K562 (cell line): ENCODE data around the gene CLCNKA. TPM values are rescaled to one million over a fixed set of nuclear protein-coding genes. Genes with fewer than 3 reads are reported as not detected.

Source experiments
- ARHGAP35 ChIP-seq: fragments of 450-650 bp; IDR thresholded peaks from 2 replicates; pipeline ENCODE4 v1.6.1; 2018; ENCODE audit not compliant: partially characterized antibody
- CREBBP ChIP-seq: IDR thresholded peaks from one replicate; pipeline ENCODE4 v1.6.1; 2012; ENCODE audit warnings: low read depth, mild to moderate bottlenecking, control low read depth, inconsistent platforms, low read length
- DPF2 ChIP-seq: fragments of 450-650 bp; IDR thresholded peaks from 2 replicates; pipeline ENCODE4 v1.6.1; 2016
- ELF1 ChIP-seq: fragments of 200-800 bp; sonication (Bioruptor generic); IDR thresholded peaks from 2 replicates; pipeline ENCODE4 v1.6.1; 2016; ENCODE audit warnings: missing genetic modification characterization, missing compliant biosample characterization
- FIP1L1 ChIP-seq: fragments of 200-400 bp; formaldehyde crosslinking; IDR thresholded peaks from 2 replicates; pipeline ENCODE4 v1.6.1; 2018; ENCODE audit warnings: mild to moderate bottlenecking, low read depth, low read length; ENCODE audit not compliant: poor library complexity, severe bottlenecking
- HDAC2 ChIP-seq: fragments of 450-650 bp; IDR thresholded peaks from 2 replicates; pipeline ENCODE4 v1.6.1; 2016; ENCODE audit warnings: mild to moderate bottlenecking
- NR4A1 ChIP-seq, 2 experiments: fragments of 250-450 bp in 1 of 2; fragments of 450-650 bp in 1 of 2; sonication (Bioruptor Pico) in 1 of 2; IDR thresholded peaks; 2 replicates each; pipeline versions ENCODE4 v1.4.0 to v1.6.1; 2016 to 2020; ENCODE audit warnings: mild to moderate bottlenecking in 2 of 2, missing compliant biosample characterization in 1 of 2, missing genetic modification characterization in 1 of 2, moderate library complexity in 1 of 2
- PHB ChIP-seq: fragments of 250-450 bp; sonication (Bioruptor Pico); IDR thresholded peaks from 2 replicates; pipeline ENCODE4 v1.5.0; 2021
- PHF8 ChIP-seq: fragments of 200-600 bp; sonication (generic); IDR thresholded peaks from 2 replicates; pipeline ENCODE4 v1.6.1; 2012; ENCODE audit warnings: mixed run types, mild to moderate bottlenecking, inconsistent platforms, low read length, moderate library complexity, borderline replicate concordance
- RBM22 ChIP-seq: fragments of 200-400 bp; formaldehyde crosslinking; IDR thresholded peaks from 2 replicates; pipeline ENCODE4 v1.6.1; 2018; ENCODE audit warnings: low read length, low read depth; ENCODE audit not compliant: poor library complexity, severe bottlenecking
- RBM25 ChIP-seq: fragments of 200-400 bp; formaldehyde crosslinking; IDR thresholded peaks from 2 replicates; pipeline ENCODE4 v1.6.1; 2018; ENCODE audit warnings: low read length, low read depth, moderate library complexity; ENCODE audit not compliant: severe bottlenecking
- SRSF3 ChIP-seq: fragments of 200-400 bp; formaldehyde crosslinking; IDR thresholded peaks from 2 replicates; pipeline ENCODE4 v1.6.1; 2016; ENCODE audit warnings: mild to moderate bottlenecking, low read length, moderate library complexity; ENCODE audit not compliant: insufficient read depth
- TCFL5 ChIP-seq: fragments of 250-450 bp; sonication (Bioruptor Pico); conservative IDR thresholded peaks from 2 replicates; pipeline ENCODE4 v1.6.1; 2021; ENCODE audit warnings: mild to moderate bottlenecking, moderate library complexity, matching md5 sums
- YY1 ChIP-seq, 3 experiments: IDR thresholded peaks; 2 replicates each; pipeline ENCODE4 v1.6.1; 2011; ENCODE audit warnings: low read length in 2 of 3, mild to moderate bottlenecking in 2 of 3, moderate library complexity in 2 of 3, borderline replicate concordance in 1 of 3, control low read depth in 1 of 3, low read depth in 1 of 3; ENCODE audit not compliant: insufficient read depth in 3 of 3, insufficient replicate concordance in 2 of 3, control insufficient read depth in 1 of 3, insufficient read length in 1 of 3; ENCODE audit errors: extremely low read depth in 1 of 3
- ZNF134 ChIP-seq: fragments of 250-450 bp; sonication (Bioruptor Pico); conservative IDR thresholded peaks from 2 replicates; pipeline ENCODE4 v1.4.0; 2020
- ZNF197 ChIP-seq: fragments of 200-800 bp; sonication (Bioruptor generic); IDR thresholded peaks from 2 replicates; pipeline ENCODE4 v1.6.1; 2016; ENCODE audit warnings: low read depth, missing genetic modification characterization, missing compliant biosample characterization
- ZNF311 ChIP-seq: fragments of 250-450 bp; sonication (Bioruptor Pico); IDR thresholded peaks from 2 replicates; pipeline ENCODE4 v1.4.0; 2020; ENCODE audit warnings: mild to moderate bottlenecking, moderate library complexity
- ZNF668 ChIP-seq: fragments of 250-450 bp; sonication (Bioruptor Pico); IDR thresholded peaks from 2 replicates; pipeline ENCODE4 v1.8.0; 2022; ENCODE audit warnings: mild to moderate bottlenecking, inconsistent platforms
- ZNF695 ChIP-seq: fragments of 450-650 bp; formaldehyde crosslinking; IDR thresholded peaks from 2 replicates; pipeline ENCODE4 v1.4.0; 2020; ENCODE audit warnings: mild to moderate bottlenecking, moderate library complexity
- ZNF778 ChIP-seq: fragments of 450-650 bp; formaldehyde crosslinking; IDR thresholded peaks from 2 replicates; pipeline ENCODE4 v1.4.0; 2020; ENCODE audit warnings: mild to moderate bottlenecking, moderate library complexity
- polyA plus RNA-seq, 8 experiments: library from polyadenylated mRNA; depleted of rRNA in 4 of 8; stranded (reverse) in 5 of 8; unstranded in 3 of 8; fragments of >200 nt; fragmentation: Nextera tagmentation in 2 of 8; fragmentation: Illumina TruSeq in 1 of 8; extraction: Ambion mirVana in 2 of 8; extraction: Trizol in 1 of 8; gene quantifications; 2 replicates each; pipeline versions ENCODE4 v1.2.1 to v1.2.3, GENCODE V29; 2011 to 2014; ENCODE audit warnings: inconsistent platforms in 1 of 8, missing spikeins in 1 of 8
- total RNA-seq, 7 experiments: library from RNA; depleted of rRNA in 6 of 7; stranded (reverse); fragments of >200 nt in 6 of 7; fragmentation: Illumina TruSeq in 2 of 7; extraction: Trizol in 2 of 7; gene quantifications; 2 replicates each; pipeline versions ENCODE4 v1.2.1 to v1.2.3, GENCODE V29; 2011 to 2021; ENCODE audit warnings: low replicate concordance in 1 of 7
- TF ChIP-seq, protein P1 (sequence below), 2 experiments: fragments of 450-650 bp in 1 of 2; IDR thresholded peaks; 2 replicates each; pipeline ENCODE4 v1.6.1; 2011 to 2017; ENCODE audit warnings: low read depth in 2 of 2, antibody characterized with exemption in 1 of 2, borderline replicate concordance in 1 of 2, low read length in 1 of 2, mild to moderate bottlenecking in 1 of 2, mixed read lengths in 1 of 2; ENCODE audit not compliant: control insufficient read depth in 1 of 2
- TF ChIP-seq, protein P2 (sequence below): fragments of 450-650 bp; IDR thresholded peaks from 2 replicates; pipeline ENCODE4 v1.6.1; 2016; ENCODE audit warnings: low read depth, mild to moderate bottlenecking, moderate library complexity

The CLCNKA gene
- total and polyA plus RNA-seq, 9 of the 15 experiments (the other 6 are each of a cell fraction or from before 2014, with no cell fraction given): 0.03 to 0.37 (median 0.10) TPM; not detected in 3

DNA sequence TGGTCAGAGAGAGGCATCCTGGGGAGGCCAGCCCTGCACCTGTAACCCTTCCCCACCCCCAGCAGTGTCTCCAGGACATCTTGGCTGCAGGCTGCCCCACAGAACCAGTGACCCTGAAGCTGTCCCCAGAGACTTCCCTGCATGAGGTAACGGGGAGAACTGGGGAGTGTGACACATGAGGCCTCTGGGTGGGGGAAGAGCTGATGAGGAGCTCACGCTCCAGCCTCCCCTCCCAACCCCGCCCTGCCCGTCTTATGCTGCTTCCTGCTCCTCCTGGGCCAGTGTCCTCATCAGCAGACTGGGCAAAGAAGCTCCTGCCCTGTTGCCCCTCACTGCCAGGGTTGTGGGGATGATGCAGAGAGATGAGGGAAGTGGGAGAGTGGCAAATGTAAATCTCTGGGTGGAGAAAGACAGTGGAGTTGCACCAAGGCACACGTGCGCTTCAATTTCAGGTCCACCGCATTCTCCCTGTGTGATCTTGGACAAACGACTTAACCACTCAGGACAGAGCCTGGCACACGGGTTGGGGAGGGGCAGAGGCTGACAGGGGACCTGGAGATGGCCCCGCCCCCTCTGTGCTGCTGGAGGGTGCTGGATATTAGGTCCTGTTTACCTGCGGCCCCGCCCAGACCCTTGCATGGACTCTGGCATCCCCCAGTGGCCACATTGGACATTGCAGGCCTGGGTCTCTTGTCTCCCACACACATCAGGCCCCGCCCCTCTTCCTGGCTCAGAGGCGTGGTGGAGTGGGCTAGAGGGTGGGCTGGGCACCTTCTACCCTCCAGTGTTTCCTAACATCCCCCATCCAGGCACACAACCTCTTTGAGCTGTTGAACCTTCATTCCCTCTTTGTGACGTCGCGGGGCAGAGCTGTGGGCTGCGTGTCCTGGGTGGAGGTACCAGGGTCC lies 34.0 kb downstream of the CLCNKA start (continued):
- TF ChIP-seq SRSF3 (no peak), CREBBP (no peak), HDAC2 (peak; percentile 72), ZNF311 (CRISPR knock-in tag) (no peak), PHB (no peak), RBM22 (no peak), ZNF197 (CRISPR knock-in tag) (no peak), NR4A1 (CRISPR knock-in tag; IDR thresholded peaks at IDR 0.05) (no peak), NR4A1 (tag; IDR thresholded peaks at IDR 0.05) (no peak), RBM25 (no peak), PHF8 (no peak; the same call in 1 of the 2 replicates), ZNF134 (CRISPR knock-in tag) (no peak), ELF1 (no peak), TCFL5 (CRISPR knock-in tag) (no peak), ARHGAP35 (no peak), ZNF695 (CRISPR knock-in tag) (no peak; the same call in 1 of the 2 replicates), DPF2 (peak; percentile 68), ZNF668 (CRISPR knock-in tag) (no peak), YY1 (IDR thresholded peaks at IDR 0.05; ENCODE audit: borderline replicate concordance in 1 of 3, control insufficient read depth in 1 of 3, extremely low read depth in 1 of 3, insufficient read depth in 3 of 3, insufficient read length in 1 of 3, insufficient replicate concordance in 2 of 3, low read depth in 1 of 3, low read length in 2 of 3) (peak in 2 of 3 experiments; percentile 33 to 54), ZNF778 (CRISPR knock-in tag) (no peak), FIP1L1 (no peak)
- TF ChIP-seq, protein P1, sequence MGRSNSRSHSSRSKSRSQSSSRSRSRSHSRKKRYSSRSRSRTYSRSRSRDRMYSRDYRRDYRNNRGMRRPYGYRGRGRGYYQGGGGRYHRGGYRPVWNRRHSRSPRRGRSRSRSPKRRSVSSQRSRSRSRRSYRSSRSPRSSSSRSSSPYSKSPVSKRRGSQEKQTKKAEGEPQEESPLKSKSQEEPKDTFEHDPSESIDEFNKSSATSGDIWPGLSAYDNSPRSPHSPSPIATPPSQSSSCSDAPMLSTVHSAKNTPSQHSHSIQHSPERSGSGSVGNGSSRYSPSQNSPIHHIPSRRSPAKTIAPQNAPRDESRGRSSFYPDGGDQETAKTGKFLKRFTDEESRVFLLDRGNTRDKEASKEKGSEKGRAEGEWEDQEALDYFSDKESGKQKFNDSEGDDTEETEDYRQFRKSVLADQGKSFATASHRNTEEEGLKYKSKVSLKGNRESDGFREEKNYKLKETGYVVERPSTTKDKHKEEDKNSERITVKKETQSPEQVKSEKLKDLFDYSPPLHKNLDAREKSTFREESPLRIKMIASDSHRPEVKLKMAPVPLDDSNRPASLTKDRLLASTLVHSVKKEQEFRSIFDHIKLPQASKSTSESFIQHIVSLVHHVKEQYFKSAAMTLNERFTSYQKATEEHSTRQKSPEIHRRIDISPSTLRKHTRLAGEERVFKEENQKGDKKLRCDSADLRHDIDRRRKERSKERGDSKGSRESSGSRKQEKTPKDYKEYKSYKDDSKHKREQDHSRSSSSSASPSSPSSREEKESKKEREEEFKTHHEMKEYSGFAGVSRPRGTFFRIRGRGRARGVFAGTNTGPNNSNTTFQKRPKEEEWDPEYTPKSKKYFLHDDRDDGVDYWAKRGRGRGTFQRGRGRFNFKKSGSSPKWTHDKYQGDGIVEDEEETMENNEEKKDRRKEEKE (IDR thresholded peaks at IDR 0.05; ENCODE audit: borderline replicate concordance in 1 of 2, control insufficient read depth in 1 of 2, low read depth in 2 of 2, low read length in 1 of 2): no peak
- TF ChIP-seq, protein P2, sequence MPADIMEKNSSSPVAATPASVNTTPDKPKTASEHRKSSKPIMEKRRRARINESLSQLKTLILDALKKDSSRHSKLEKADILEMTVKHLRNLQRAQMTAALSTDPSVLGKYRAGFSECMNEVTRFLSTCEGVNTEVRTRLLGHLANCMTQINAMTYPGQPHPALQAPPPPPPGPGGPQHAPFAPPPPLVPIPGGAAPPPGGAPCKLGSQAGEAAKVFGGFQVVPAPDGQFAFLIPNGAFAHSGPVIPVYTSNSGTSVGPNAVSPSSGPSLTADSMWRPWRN: no peak
